ENCODE measurements around the gene GID4. TPM values are rescaled to one million over a fixed set of nuclear protein-coding genes. Genes with fewer than 3 reads are reported as not detected.

The GID4 gene
- total and polyA plus RNA-seq, 2 donors (not counting 1 experiment from before 2014, with no cell fraction given): 9.0 to 10.2 TPM

DNA sequence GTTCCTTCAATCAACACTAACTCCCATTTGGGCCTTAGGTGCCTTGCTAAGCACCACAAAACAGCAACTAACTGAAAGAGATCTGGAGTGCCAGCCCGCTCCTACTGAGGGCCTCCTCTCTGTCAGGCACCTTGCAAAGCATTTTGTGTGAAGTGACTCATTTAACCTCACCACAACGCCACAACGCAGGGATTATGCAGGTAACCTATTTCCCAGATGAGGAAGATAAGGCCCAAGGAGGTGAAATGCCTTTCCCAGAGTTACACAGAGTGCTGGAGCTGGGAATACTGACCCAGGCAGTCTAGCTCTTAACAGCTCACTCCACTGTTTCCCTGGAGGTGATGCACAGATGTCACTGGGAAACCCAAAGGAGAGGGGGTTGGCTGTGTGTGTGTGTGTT is 33.7 kb upstream of the GID4 start:
- Histone ChIP-seq H3K27me3 (ENCODE audit: control insufficient read depth, insufficient read depth, low read length) (no peaks in the 10 kb centered on the region), H2AFZ (ENCODE audit: low read length) (no peak overlapping the region), H3K79me2 (ENCODE audit: control insufficient read depth, insufficient read depth, low read length) (no peaks in the 10 kb centered on the region), H3K36me3 (ENCODE audit: control insufficient read depth, insufficient read depth, low read length) (no peaks in the 10 kb centered on the region), H4K20me1 (ENCODE audit: control insufficient read depth, extremely low read depth, insufficient read depth, low read length) (no peaks in the 10 kb centered on the region), H3K4me2 (ENCODE audit: extremely low read depth, insufficient read depth, low read length) (no peak overlapping the region), H3K9ac (ENCODE audit: insufficient read depth, low read length) (no peak overlapping the region), H3K4me1 (ENCODE audit: control insufficient read depth, extremely low read depth, insufficient read depth, low read length) (peaks cover 7% of the 10 kb centered on the region), H3K9me3 (ENCODE audit: control insufficient read depth, insufficient read depth, low read depth, low read length) (no peaks in the 10 kb centered on the region), H3K27ac (ENCODE audit: insufficient read depth, low read length) (no peak overlapping the region), H3K4me3 (replicated peaks in 1 of 4; ENCODE audit: control extremely low read depth in 1 of 4, insufficient read depth in 1 of 4, low read depth in 3 of 4, low read length in 4 of 4) (no peak overlapping the region)
- DNase-seq (ENCODE audit: low read depth in 2 of 2): no peak
- TF ChIP-seq, protein P1, sequence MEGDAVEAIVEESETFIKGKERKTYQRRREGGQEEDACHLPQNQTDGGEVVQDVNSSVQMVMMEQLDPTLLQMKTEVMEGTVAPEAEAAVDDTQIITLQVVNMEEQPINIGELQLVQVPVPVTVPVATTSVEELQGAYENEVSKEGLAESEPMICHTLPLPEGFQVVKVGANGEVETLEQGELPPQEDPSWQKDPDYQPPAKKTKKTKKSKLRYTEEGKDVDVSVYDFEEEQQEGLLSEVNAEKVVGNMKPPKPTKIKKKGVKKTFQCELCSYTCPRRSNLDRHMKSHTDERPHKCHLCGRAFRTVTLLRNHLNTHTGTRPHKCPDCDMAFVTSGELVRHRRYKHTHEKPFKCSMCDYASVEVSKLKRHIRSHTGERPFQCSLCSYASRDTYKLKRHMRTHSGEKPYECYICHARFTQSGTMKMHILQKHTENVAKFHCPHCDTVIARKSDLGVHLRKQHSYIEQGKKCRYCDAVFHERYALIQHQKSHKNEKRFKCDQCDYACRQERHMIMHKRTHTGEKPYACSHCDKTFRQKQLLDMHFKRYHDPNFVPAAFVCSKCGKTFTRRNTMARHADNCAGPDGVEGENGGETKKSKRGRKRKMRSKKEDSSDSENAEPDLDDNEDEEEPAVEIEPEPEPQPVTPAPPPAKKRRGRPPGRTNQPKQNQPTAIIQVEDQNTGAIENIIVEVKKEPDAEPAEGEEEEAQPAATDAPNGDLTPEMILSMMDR (conservative IDR thresholded peaks at IDR 0.05 in 1 of 2, IDR thresholded peaks at IDR 0.05 in 1 of 2; ENCODE audit: low read depth in 1 of 2, low read length in 2 of 2): no peak
- no peak for TF ChIP-seq EZH2 (IDR thresholded peaks at IDR 0.05; ENCODE audit: low read length, missing control alignments)

DNA sequence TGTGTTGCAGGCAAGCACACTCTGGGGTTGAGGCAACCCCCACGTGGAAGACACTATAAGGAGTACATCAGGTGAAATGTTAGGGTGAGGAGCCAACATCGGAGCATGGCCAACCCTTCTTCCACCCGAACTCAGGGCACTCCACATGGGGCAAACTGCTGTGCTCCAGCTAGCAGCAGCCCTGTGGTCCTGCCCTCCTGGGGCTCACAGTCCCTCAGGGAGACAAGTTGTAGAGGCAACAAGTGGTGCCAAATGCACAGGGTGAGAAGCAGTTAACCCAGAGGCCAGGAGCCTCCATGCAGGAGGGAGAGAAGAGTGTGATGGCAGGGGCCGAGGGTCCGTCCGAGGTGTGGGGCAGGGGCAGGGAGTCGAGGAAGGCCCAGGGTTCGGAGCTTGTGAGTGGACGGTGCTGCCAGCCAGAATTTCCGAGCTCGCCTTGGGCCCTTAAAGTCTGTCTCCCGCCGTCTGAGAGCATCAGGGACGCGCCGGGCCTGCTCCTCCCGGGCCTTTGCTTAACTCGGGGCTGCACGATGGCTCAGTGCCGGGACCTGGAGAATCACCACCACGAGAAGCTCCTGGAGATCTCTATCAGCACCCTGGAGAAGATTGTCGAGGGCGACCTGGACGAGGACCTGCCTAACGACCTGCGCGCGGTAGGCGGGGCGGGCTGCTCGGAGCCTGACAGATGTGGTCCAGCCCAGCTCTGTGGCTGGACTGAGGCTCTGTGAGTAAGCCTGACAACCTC is 32.5 kb upstream of the GID4 start:
- DNase-seq (ENCODE audit: low read depth in 2 of 2): no peak
- H3K27me3 ChIP-seq (ENCODE audit: control insufficient read depth, insufficient read depth, low read length): no peaks in the 10 kb centered on the region
- no peak overlapping the region for H3K9ac ChIP-seq (ENCODE audit: insufficient read depth, low read length)
- H2AFZ ChIP-seq (ENCODE audit: low read length): no peak overlapping the region
- peaks cover 7% of the 10 kb centered on the region for H3K4me1 ChIP-seq (ENCODE audit: control insufficient read depth, extremely low read depth, insufficient read depth, low read length)
- H3K4me2 ChIP-seq (ENCODE audit: extremely low read depth, insufficient read depth, low read length): no peak overlapping the region
- TF ChIP-seq, protein P1 (conservative IDR thresholded peaks at IDR 0.05 in 1 of 2, IDR thresholded peaks at IDR 0.05 in 1 of 2; ENCODE audit: low read depth in 1 of 2, low read length in 2 of 2): no peak
- TF ChIP-seq EZH2 (IDR thresholded peaks at IDR 0.05; ENCODE audit: low read length, missing control alignments): no peak
- no peak overlapping the region for H3K4me3 ChIP-seq (replicated peaks in 1 of 4; ENCODE audit: control extremely low read depth in 1 of 4, insufficient read depth in 1 of 4, low read depth in 3 of 4, low read length in 4 of 4)
- H3K79me2 ChIP-seq (ENCODE audit: control insufficient read depth, insufficient read depth, low read length): no peaks in the 10 kb centered on the region
- no peaks in the 10 kb centered on the region for H3K36me3 ChIP-seq (ENCODE audit: control insufficient read depth, insufficient read depth, low read length)
- no peaks in the 10 kb centered on the region for H4K20me1 ChIP-seq (ENCODE audit: control insufficient read depth, extremely low read depth, insufficient read depth, low read length)
- H3K27ac ChIP-seq (ENCODE audit: insufficient read depth, low read length): no peak overlapping the region
- no peaks in the 10 kb centered on the region for H3K9me3 ChIP-seq (ENCODE audit: control insufficient read depth, insufficient read depth, low read depth, low read length)

DNA sequence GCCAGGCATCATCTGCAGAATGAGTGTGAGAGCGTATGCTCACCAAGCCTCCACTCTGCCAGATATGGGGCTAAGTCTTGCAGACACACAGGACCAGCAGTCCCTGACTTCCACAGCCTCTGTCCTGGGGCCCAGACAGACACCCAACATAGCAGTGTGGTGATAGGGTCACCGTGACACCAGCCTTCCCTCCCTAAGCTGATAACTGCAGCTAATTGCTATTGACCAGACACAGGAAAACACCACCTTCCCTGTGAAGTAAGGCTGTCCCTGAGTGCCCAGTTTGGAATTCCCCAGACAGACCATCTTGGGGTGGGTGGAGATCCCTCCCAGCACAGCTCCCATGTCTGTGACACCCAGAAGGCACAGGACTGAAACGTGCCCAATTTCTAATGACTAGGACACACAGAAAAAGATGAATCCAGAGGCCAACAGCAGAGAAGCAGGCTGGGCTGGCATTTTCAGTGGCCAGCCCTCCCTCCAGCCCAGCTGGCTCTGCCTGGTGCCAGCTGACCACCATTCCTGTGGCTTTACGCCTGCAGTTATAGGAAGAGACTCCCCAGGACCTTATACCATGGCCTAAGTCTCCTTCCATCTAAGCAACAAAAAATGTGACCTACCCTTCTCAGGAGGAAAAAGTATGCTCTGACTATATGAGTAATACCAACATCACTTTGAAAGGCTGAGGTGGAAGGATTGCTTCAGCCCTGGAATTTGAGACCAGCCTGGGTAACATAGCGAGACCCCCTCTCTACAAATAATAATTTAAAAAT is 30.5 kb upstream of the GID4 start:
- no peaks in the 10 kb centered on the region for H3K36me3 ChIP-seq (ENCODE audit: control insufficient read depth, insufficient read depth, low read length)
- no peak overlapping the region for H2AFZ ChIP-seq (ENCODE audit: low read length)
- H3K4me1 ChIP-seq (ENCODE audit: control insufficient read depth, extremely low read depth, insufficient read depth, low read length): peaks cover 7% of the 10 kb centered on the region
- H3K4me3 ChIP-seq (replicated peaks in 1 of 4; ENCODE audit: control extremely low read depth in 1 of 4, insufficient read depth in 1 of 4, low read depth in 3 of 4, low read length in 4 of 4): no peak overlapping the region
- peak in 1 of 2 donors; percentile 84 for DNase-seq (ENCODE audit: low read depth in 2 of 2)
- no peak overlapping the region for H3K4me2 ChIP-seq (ENCODE audit: extremely low read depth, insufficient read depth, low read length)
- no peaks in the 10 kb centered on the region for H3K27me3 ChIP-seq (ENCODE audit: control insufficient read depth, insufficient read depth, low read length)
- no peaks in the 10 kb centered on the region for H4K20me1 ChIP-seq (ENCODE audit: control insufficient read depth, extremely low read depth, insufficient read depth, low read length)
- no peak overlapping the region for H3K27ac ChIP-seq (ENCODE audit: insufficient read depth, low read length)
- no peaks in the 10 kb centered on the region for H3K9me3 ChIP-seq (ENCODE audit: control insufficient read depth, insufficient read depth, low read depth, low read length)
- TF ChIP-seq EZH2 (IDR thresholded peaks at IDR 0.05; ENCODE audit: low read length, missing control alignments): no peak
- TF ChIP-seq, protein P1 (conservative IDR thresholded peaks at IDR 0.05 in 1 of 2, IDR thresholded peaks at IDR 0.05 in 1 of 2; ENCODE audit: low read depth in 1 of 2, low read length in 2 of 2): no peak
- no peak overlapping the region for H3K9ac ChIP-seq (ENCODE audit: insufficient read depth, low read length)
- no peaks in the 10 kb centered on the region for H3K79me2 ChIP-seq (ENCODE audit: control insufficient read depth, insufficient read depth, low read length)

Measured in fibroblast of lung (primary cell).